ENCODE data around the gene PDE7B. TPM values are rescaled to one million over a fixed set of nuclear protein-coding genes. Genes with fewer than 3 reads are reported as not detected.

PDE7B gene
- total RNA-seq, 2 experiments from 2014 or later: 0.25 to 0.31 TPM

- CTCF ChIA-PET: interaction anchor here (0.6 to 0.8 kb wide), 2 partner anchors 247 to 508 kb away, joined by 3 read pairs; no protein-coding TSS in a partner anchor
- intact Hi-C loops (cut with micrococcal nuclease): no loop called here
- no peaks in the 10 kb centered on the region for H3K27me3 Mint-ChIP-seq (ENCODE audit: low read depth)
- no peak for DNase-seq
- H3K4me1 Mint-ChIP-seq (ENCODE audit: low read depth): no peaks in the 10 kb centered on the region
- no peaks in the 10 kb centered on the region for H3K36me3 Mint-ChIP-seq (ENCODE audit: low read depth)
- H3K9me3 Mint-ChIP-seq: no peaks in the 10 kb centered on the region
- H3K4me3 Mint-ChIP-seq: no peak overlapping the region
- no peak overlapping the region for H3K27ac Mint-ChIP-seq
These were observed 226.5 kb downstream of the PDE7B start for GRCh38 chr6:136077834-136078576.

- Mint-ChIP-seq H3K27me3 (ENCODE audit: low read depth) (no peaks in the 10 kb centered on the region), H3K36me3 (ENCODE audit: low read depth) (no peaks in the 10 kb centered on the region), H3K9me3 (no peaks in the 10 kb centered on the region), H3K4me1 (ENCODE audit: low read depth) (no peaks in the 10 kb centered on the region), H3K4me3 (no peak overlapping the region), H3K27ac (no peak overlapping the region)
- CTCF ChIA-PET: interaction anchor here (0.6 kb wide), 1 partner anchor 296 kb away, joined by 3 read pairs; no protein-coding TSS in a partner anchor
- intact Hi-C loops (cut with micrococcal nuclease): no loop called here
- DNase-seq: no peak
These were observed 228.4 kb downstream of the PDE7B start for GRCh38 chr6:136079701-136080565.

GRCh38 chr6:136083540-136083939 lies 232.0 kb downstream of the PDE7B start:
- Mint-ChIP-seq H3K36me3 (ENCODE audit: low read depth) (no peaks in the 10 kb centered on the region), H3K9me3 (no peaks in the 10 kb centered on the region), H3K4me1 (ENCODE audit: low read depth) (no peaks in the 10 kb centered on the region), H3K27ac (no peak overlapping the region), H3K27me3 (ENCODE audit: low read depth) (no peaks in the 10 kb centered on the region), H3K4me3 (no peak overlapping the region)
- DNase-seq: no peak
- intact Hi-C loops (cut with micrococcal nuclease): no loop called here
- CTCF ChIA-PET: no interaction called here

DNA sequence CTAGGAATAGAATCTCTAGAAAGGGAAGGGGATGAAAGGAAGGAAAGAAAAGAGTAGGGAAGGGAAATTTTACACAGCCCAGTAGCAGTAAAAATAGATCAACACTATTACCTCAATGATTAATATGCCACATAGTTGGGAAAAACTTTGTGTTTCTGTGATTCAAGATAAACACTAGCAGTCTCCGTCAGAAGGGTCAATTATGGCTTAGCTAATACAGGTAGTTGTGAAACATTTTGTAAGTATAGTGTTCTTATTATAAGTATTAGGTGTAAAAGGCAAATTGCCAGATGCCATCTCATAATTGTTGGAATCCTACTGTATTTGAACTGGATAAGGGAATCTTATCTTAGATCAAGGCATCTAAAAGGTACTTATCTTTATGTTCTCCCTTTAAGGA lies 232.9 kb downstream of the PDE7B start:
- no peak overlapping the region for H3K27ac Mint-ChIP-seq
- CTCF ChIA-PET: no interaction called here
- H3K4me1 Mint-ChIP-seq (ENCODE audit: low read depth): no peaks in the 10 kb centered on the region
- intact Hi-C loops (cut with micrococcal nuclease): no loop called here
- no peaks in the 10 kb centered on the region for H3K9me3 Mint-ChIP-seq
- no peaks in the 10 kb centered on the region for H3K36me3 Mint-ChIP-seq (ENCODE audit: low read depth)
- no peaks in the 10 kb centered on the region for H3K27me3 Mint-ChIP-seq (ENCODE audit: low read depth)
- no peak overlapping the region for H3K4me3 Mint-ChIP-seq
- DNase-seq: no peak

DNA sequence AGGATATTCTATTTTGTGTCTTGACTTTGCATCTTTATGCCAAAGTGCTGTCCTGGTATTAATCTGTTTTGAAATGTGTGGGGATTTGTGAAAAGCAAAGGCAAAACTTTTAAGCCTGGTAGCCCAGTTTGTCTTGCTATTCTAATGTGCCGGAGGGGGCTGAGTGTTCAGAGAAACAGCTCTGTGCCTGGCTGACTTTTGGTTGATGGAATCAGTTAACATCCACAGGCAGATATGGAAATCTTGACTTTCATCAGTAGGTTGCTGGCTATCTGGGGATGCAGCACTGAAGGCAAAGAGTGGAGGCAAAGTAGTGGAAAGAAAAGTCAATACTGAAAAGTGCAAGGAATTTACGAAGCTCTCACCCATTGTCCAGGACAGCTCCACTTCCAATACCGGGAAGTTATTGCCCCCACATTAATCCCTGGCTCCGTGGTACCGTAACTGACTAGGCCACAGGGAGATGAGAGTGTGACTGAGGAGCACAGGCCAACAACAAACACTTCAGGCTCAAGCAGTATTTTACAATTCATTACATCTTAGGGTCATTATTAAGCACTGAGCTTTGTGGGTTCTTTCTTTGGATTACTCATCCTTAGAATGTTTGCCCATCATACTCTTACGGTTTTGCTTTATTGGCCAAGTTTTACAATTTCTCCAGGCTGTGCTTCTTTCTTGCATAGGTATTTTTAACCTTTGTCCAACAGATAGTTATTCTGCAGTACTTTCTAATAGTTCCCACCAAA lies 234.0 kb downstream of the PDE7B start:
- no peak overlapping the region for H3K27ac Mint-ChIP-seq
- H3K4me3 Mint-ChIP-seq: no peak overlapping the region
- H3K27me3 Mint-ChIP-seq (ENCODE audit: low read depth): no peaks in the 10 kb centered on the region
- H3K4me1 Mint-ChIP-seq (ENCODE audit: low read depth): no peaks in the 10 kb centered on the region
- intact Hi-C loops (cut with micrococcal nuclease): no loop called here
- CTCF ChIA-PET: no interaction called here
- H3K36me3 Mint-ChIP-seq (ENCODE audit: low read depth): no peaks in the 10 kb centered on the region
- DNase-seq: no peak
- H3K9me3 Mint-ChIP-seq: no peaks in the 10 kb centered on the region

DNA sequence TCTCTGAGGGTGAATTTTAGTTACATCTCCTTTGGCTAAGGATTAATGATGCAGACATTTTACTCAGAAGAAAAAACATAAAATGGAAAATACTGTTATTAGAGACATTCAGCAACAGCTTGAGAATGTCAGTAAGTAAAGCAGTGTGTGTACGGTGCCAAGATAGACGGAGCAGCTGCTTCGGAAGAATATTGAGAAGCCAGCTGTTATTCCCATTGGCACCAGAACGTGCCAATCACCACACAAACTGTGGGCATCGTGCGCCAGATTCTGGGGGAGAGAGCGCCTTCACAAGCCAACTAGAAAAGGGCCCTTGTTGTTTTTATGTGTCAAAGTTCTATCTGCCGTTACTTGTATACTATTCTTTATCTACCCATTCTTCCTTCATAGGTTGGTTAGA lies 235.2 kb downstream of the PDE7B start:
- Mint-ChIP-seq H3K9me3 (no peaks in the 10 kb centered on the region), H3K27me3 (ENCODE audit: low read depth) (no peaks in the 10 kb centered on the region), H3K36me3 (ENCODE audit: low read depth) (no peaks in the 10 kb centered on the region), H3K4me3 (no peak overlapping the region), H3K4me1 (ENCODE audit: low read depth) (no peaks in the 10 kb centered on the region), H3K27ac (no peak overlapping the region)
- intact Hi-C loops (cut with micrococcal nuclease): no loop called here
- CTCF ChIA-PET: no interaction called here
- no peak for DNase-seq

DNA sequence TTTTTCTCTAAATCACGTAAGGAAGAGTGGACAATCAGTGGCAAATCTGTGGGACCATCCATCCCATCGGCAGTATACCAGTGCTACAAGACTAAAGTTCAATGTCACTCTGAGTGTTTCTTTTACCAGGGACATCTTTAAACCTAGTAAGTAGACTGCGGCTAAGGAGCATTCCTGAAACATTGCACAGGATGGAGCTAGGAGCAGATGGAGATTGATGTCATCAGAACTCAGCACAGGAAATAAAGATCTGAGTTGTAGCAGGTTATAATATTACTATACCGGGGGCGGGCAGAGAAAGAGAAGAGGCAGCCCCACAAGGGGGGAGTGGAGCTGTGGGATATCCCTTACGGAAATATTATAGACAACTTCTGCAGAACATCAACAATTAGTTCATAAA lies 236.5 kb downstream of the PDE7B start:
- intact Hi-C loops (cut with micrococcal nuclease): no loop called here
- no peak overlapping the region for H3K27ac Mint-ChIP-seq
- H3K27me3 Mint-ChIP-seq (ENCODE audit: low read depth): no peaks in the 10 kb centered on the region
- DNase-seq: no peak
- H3K4me3 Mint-ChIP-seq: no peak overlapping the region
- H3K4me1 Mint-ChIP-seq (ENCODE audit: low read depth): no peaks in the 10 kb centered on the region
- H3K36me3 Mint-ChIP-seq (ENCODE audit: low read depth): no peaks in the 10 kb centered on the region
- CTCF ChIA-PET: no interaction called here
- no peaks in the 10 kb centered on the region for H3K9me3 Mint-ChIP-seq

DNA sequence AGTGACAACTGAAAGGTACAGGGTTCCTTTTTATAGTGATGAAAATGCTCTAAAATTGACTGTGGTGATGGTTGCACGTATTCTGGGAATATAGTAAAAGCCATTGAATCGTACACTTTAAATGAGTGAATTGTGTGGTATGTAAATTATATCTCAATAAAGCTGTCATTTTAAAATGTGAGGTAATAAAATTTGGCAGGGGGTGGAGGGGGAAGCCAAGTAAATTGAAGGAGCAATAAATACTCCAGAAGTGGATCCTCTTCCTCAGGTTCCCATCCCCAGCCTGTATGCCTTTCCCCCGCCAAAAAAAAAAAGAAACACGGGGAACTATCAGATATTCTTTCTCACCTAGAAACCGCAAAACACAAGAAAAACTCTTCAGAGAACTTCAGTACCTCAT lies 237.2 kb downstream of the PDE7B start:
- Mint-ChIP-seq H3K27ac (no peak overlapping the region), H3K9me3 (no peaks in the 10 kb centered on the region), H3K4me3 (no peak overlapping the region), H3K27me3 (ENCODE audit: low read depth) (no peaks in the 10 kb centered on the region), H3K4me1 (ENCODE audit: low read depth) (no peaks in the 10 kb centered on the region), H3K36me3 (ENCODE audit: low read depth) (no peaks in the 10 kb centered on the region)
- intact Hi-C loops (cut with micrococcal nuclease): no loop called here
- DNase-seq: no peak
- CTCF ChIA-PET: interaction anchor here (0.6 to 0.7 kb wide), 2 partner anchors 14 to 518 kb away, joined by 4 to 7 read pairs; no protein-coding TSS in a partner anchor

DNA sequence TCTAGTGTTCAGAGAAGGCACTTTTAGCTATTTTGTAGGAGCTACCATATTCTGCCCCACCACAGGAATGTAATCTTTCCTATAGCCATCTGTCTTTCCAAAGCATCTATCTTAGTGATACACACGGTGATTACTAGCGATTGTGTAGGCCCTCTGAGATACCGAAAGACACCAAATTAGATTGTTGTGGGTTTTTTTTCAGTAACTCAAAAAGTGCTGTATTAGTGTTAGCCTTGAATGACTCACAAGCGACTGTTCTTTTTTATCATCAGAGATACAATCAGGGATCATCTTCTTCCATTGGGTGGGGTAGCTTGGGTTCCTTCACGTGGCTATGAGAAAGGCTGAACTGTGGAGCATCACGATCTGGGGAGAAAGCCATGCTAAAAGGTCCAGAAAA lies 238.4 kb downstream of the PDE7B start:
- H3K9me3 Mint-ChIP-seq: peaks cover 7% of the 10 kb centered on the region
- H3K27ac Mint-ChIP-seq: no peak overlapping the region
- H3K4me3 Mint-ChIP-seq: no peak overlapping the region
- DNase-seq: no peak
- no peaks in the 10 kb centered on the region for H3K4me1 Mint-ChIP-seq (ENCODE audit: low read depth)
- CTCF ChIA-PET: no interaction called here
- intact Hi-C loops (cut with micrococcal nuclease): no loop called here
- H3K36me3 Mint-ChIP-seq (ENCODE audit: low read depth): no peaks in the 10 kb centered on the region
- no peaks in the 10 kb centered on the region for H3K27me3 Mint-ChIP-seq (ENCODE audit: low read depth)

- H3K9me3 Mint-ChIP-seq: peaks cover 7% of the 10 kb centered on the region
- CTCF ChIA-PET: interaction anchor here (0.7 kb wide), 1 partner anchor 838 kb away, joined by 5 read pairs; no protein-coding TSS in a partner anchor
- no peaks in the 10 kb centered on the region for H3K36me3 Mint-ChIP-seq (ENCODE audit: low read depth)
- H3K27ac Mint-ChIP-seq: no peak overlapping the region
- intact Hi-C loops (cut with micrococcal nuclease): no loop called here
- no peak for DNase-seq
- H3K4me1 Mint-ChIP-seq (ENCODE audit: low read depth): no peaks in the 10 kb centered on the region
- no peak overlapping the region for H3K4me3 Mint-ChIP-seq
- H3K27me3 Mint-ChIP-seq (ENCODE audit: low read depth): no peaks in the 10 kb centered on the region
These were observed 239.4 kb downstream of the PDE7B start for GRCh38 chr6:136090929-136091328.

GRCh38 chr6:136092897-136093296 lies 241.4 kb downstream of the PDE7B start:
- Mint-ChIP-seq H3K4me3 (no peak overlapping the region), H3K27me3 (ENCODE audit: low read depth) (no peaks in the 10 kb centered on the region), H3K9me3 (peaks cover 7% of the 10 kb centered on the region), H3K27ac (no peak overlapping the region), H3K4me1 (ENCODE audit: low read depth) (no peaks in the 10 kb centered on the region), H3K36me3 (ENCODE audit: low read depth) (no peaks in the 10 kb centered on the region)
- DNase-seq: no peak
- intact Hi-C loops (cut with micrococcal nuclease): no loop called here
- CTCF ChIA-PET: no interaction called here

DNA sequence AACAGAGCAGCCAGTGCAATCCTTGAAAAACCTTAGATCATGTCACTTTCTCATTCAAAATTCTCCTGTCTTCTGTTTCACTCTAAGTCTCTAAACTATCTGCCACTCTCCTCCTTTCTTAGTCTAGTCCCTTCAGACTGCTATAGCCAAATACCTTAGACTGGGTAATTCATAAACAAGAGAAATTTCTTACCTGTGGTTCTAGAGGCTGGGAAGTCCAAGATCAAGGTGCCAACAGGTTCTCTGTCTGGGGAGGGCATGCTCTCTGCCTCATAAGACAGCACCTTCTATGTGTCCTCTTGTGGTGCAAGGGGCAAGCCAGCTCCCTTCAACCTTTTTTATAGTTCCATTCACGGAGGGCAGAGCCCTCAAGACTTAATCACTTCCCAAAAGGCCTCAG lies 242.3 kb downstream of the PDE7B start:
- H3K27ac Mint-ChIP-seq: no peak overlapping the region
- no peaks in the 10 kb centered on the region for H3K36me3 Mint-ChIP-seq (ENCODE audit: low read depth)
- no peaks in the 10 kb centered on the region for H3K27me3 Mint-ChIP-seq (ENCODE audit: low read depth)
- intact Hi-C loops (cut with micrococcal nuclease): no loop called here
- peaks cover 7% of the 10 kb centered on the region for H3K9me3 Mint-ChIP-seq
- H3K4me3 Mint-ChIP-seq: no peak overlapping the region
- CTCF ChIA-PET: no interaction called here
- DNase-seq: no peak
- no peaks in the 10 kb centered on the region for H3K4me1 Mint-ChIP-seq (ENCODE audit: low read depth)

Measured in activated naive CD4-positive, alpha-beta T cell treated with anti-CD3 and anti-CD28 coated beads for 36 hours (primary cell).